NT2/D1 (cell line): ENCODE measurements around the gene RSPO1.

ENCODE experiments used
- YY1 ChIP-seq: IDR thresholded peaks from 2 replicates; pipeline ENCODE4 v1.6.1; 2011; ENCODE audit not compliant: insufficient read length, insufficient read depth
- ZNF274 ChIP-seq: IDR thresholded peaks from 2 replicates; pipeline ENCODE4 v1.6.1; 2011; ENCODE audit warnings: mild to moderate bottlenecking, low read depth, low read length

GRCh38 chr1:37602750-37603694 is 31.7 kb downstream of the RSPO1 start:
- no peak for TF ChIP-seq ZNF274
- no peak for TF ChIP-seq YY1
